Tibial nerve (tissue), 4 donors: ENCODE data around the gene DNAH14. TPM values are rescaled to one million over a fixed set of nuclear protein-coding genes. Genes with fewer than 3 reads are reported as not detected.
"Not testable (repeated sequence)": the region's sequence is repeated elsewhere in the genome, so short reads cannot be mapped to it uniquely, and the experiment has no call there.

ENCODE experiments used
- DNase-seq, 2 donors: peaks; one replicate each; pipeline ENCODE4 v3.0.0-alpha.2; 2019; ENCODE audit warnings: low spot score in 2 of 2
- H3K27ac ChIP-seq, 4 donors: fragments of 200-600 bp; sonication (generic) in 3 of 4; one replicate each; pipeline ENCODE4 v1.5.1; 2017 to 2019; ENCODE audit warnings: mild to moderate bottlenecking in 1 of 4
- H3K27me3 ChIP-seq, 2 donors: fragments of 200-600 bp; sonication (generic) in 1 of 2; one replicate each; pipeline versions ENCODE4 v1.5.1 to v1.6.0; 2017 to 2019
- H3K36me3 ChIP-seq, 3 donors: fragments of 200-600 bp; sonication (generic); one replicate each; pipeline ENCODE4 v1.5.1; 2018 to 2019
- H3K4me1 ChIP-seq, 4 donors: fragments of 200-600 bp; sonication (generic) in 3 of 4; one replicate each; pipeline ENCODE4 v1.5.1; 2017 to 2019
- H3K4me3 ChIP-seq, 4 donors: fragments of 200-600 bp; sonication (generic) in 3 of 4; one replicate each; pipeline ENCODE4 v1.5.1; 2017 to 2019; ENCODE audit warnings: mild to moderate bottlenecking in 1 of 4, moderate library complexity in 1 of 4
- H3K9me3 ChIP-seq, 4 donors: fragments of 200-600 bp; sonication (generic) in 3 of 4; one replicate each; pipeline ENCODE4 v1.5.1; 2017 to 2019
- CTCF ChIP-seq, 5 experiments: fragments of 200-600 bp in 3 of 5; fragments of 450-650 bp in 2 of 5; sonication (generic) in 3 of 5; IDR thresholded peaks; one replicate each; pipeline ENCODE4 v1.5.1; 2016 to 2019; ENCODE audit warnings: antibody characterized with exemption in 5 of 5, mild to moderate bottlenecking in 3 of 5, moderate library complexity in 2 of 5
- EP300 ChIP-seq, 2 donors: sonication (generic); formaldehyde crosslinking; IDR thresholded peaks; one replicate each; pipeline ENCODE4 v1.6.1; 2017; ENCODE audit warnings: antibody characterized with exemption in 2 of 2, mild to moderate bottlenecking in 1 of 2
- POLR2A ChIP-seq, 2 donors: fragments of 450-650 bp; IDR thresholded peaks; one replicate each; pipeline ENCODE4 v1.6.1; 2017; ENCODE audit warnings: antibody characterized with exemption in 2 of 2, mild to moderate bottlenecking in 2 of 2, moderate library complexity in 2 of 2
- WGBS, 2 donors: methylation state at CpG; one replicate each; pipeline ENCODE4 v1.1.5; 2018; 5-methylcytosine and 5-hydroxymethylcytosine counted together
- total RNA-seq, 4 donors: library from RNA; depleted of rRNA; stranded (reverse); fragments of >200 nt; gene quantifications; one replicate each; pipeline ENCODE4 v1.1.0, GENCODE V29; 2016

Gene DNAH14
- total RNA-seq, 4 donors from 2014 or later = 1.2 to 6.5 (median 4.4) TPM

- H3K27ac ChIP-seq = no peak overlapping the region
- no peak overlapping the region for H3K4me3 ChIP-seq
- no peak for DNase-seq
- no peaks in the 10 kb centered on the region for H3K27me3 ChIP-seq
- WGBS, 2 donors = 79% methylated on average over 2 of the region's 2 CpGs
- peaks cover 0 to 13% (median 0%) of the 10 kb centered on the region in 4 donors for H3K9me3 ChIP-seq
- H3K4me1 ChIP-seq = peaks cover 0 to 14% (median 0%) of the 10 kb centered on the region in 4 donors
- no peak for TF ChIP-seq EP300 (IDR thresholded peaks at IDR 0.05)
- no peak for TF ChIP-seq CTCF (IDR thresholded peaks at IDR 0.05)
- no peak for TF ChIP-seq POLR2A (IDR thresholded peaks at IDR 0.05)
- H3K36me3 ChIP-seq = no peaks in the 10 kb centered on the region
These were observed 46.4 kb upstream of the DNAH14 start for GRCh38 chr1:224883091-224883490.

GRCh38 chr1:224884361-224884801 lies 45.1 kb upstream of the DNAH14 start:
- no peak for DNase-seq
- Histone ChIP-seq H3K4me3 (no peak overlapping the region), H3K4me1 (peaks cover 0 to 10% (median 0%) of the 10 kb centered on the region in 4 donors), H3K36me3 (no peaks in the 10 kb centered on the region), H3K27ac (no peak overlapping the region), H3K9me3 (peaks cover 0 to 13% (median 0%) of the 10 kb centered on the region in 4 donors), H3K27me3 (no peaks in the 10 kb centered on the region)
- 23 to 31% methylated on average over 1 of the region's 1 CpG for WGBS, 2 donors
- TF ChIP-seq POLR2A (IDR thresholded peaks at IDR 0.05) (no peak), CTCF (IDR thresholded peaks at IDR 0.05) (no peak), EP300 (IDR thresholded peaks at IDR 0.05) (no peak)

GRCh38 chr1:224885376-224885775 lies 44.1 kb upstream of the DNAH14 start:
- not testable (repeated sequence) for H3K4me3 ChIP-seq, H3K4me1 ChIP-seq
- 93 to 96% methylated on average over 2 of the region's 2 CpGs for WGBS, 2 donors

GRCh38 chr1:224894915-224895314 lies 34.6 kb upstream of the DNAH14 start:
- no peaks in the 10 kb centered on the region for H3K36me3 ChIP-seq
- TF ChIP-seq POLR2A (IDR thresholded peaks at IDR 0.05) (no peak), EP300 (IDR thresholded peaks at IDR 0.05) (no peak), CTCF (IDR thresholded peaks at IDR 0.05) (no peak)
- H3K9me3 ChIP-seq = no peaks in the 10 kb centered on the region
- no peak overlapping the region for H3K27ac ChIP-seq
- DNase-seq = no peak
- H3K27me3 ChIP-seq = no peaks in the 10 kb centered on the region
- WGBS, 2 donors = 13 to 30% methylated on average over 3 of the region's 3 CpGs
- no peak overlapping the region for H3K4me3 ChIP-seq
- no peaks in the 10 kb centered on the region for H3K4me1 ChIP-seq

More at GRCh38 chr1:224885376-224885775, 44.1 kb upstream of the DNAH14 start:
- not testable (repeated sequence) for DNase-seq, H3K36me3 ChIP-seq, H3K27me3 ChIP-seq, H3K27ac ChIP-seq
- peaks cover 0 to 13% (median 0%) of the 10 kb centered on the region in 4 donors for H3K9me3 ChIP-seq

- no peak for DNase-seq
- WGBS, 2 donors = 73 to 89% methylated on average over 3 to 5 of the region's 5 CpGs
- H3K36me3 ChIP-seq = no peaks in the 10 kb centered on the region
These were observed 33.2 kb upstream of the DNAH14 start for GRCh38 chr1:224896130-224896781.

More at GRCh38 chr1:224896130-224896781, 33.2 kb upstream of the DNAH14 start:
- Histone ChIP-seq H3K4me1 (no peaks in the 10 kb centered on the region), H3K4me3 (no peak overlapping the region), H3K27me3 (no peaks in the 10 kb centered on the region), H3K9me3 (no peaks in the 10 kb centered on the region), H3K27ac (no peak overlapping the region)
- no peak for TF ChIP-seq EP300 (IDR thresholded peaks at IDR 0.05)
- TF ChIP-seq POLR2A (IDR thresholded peaks at IDR 0.05) = no peak
- TF ChIP-seq CTCF (IDR thresholded peaks at IDR 0.05) = no peak
